Karpas-422 (cell line): ENCODE results near the gene GUF1. TPM values are rescaled to one million over a fixed set of nuclear protein-coding genes. Genes with fewer than 3 reads are reported as not detected.

ENCODE experiments used
- DNase-seq: peaks from one replicate; pipeline ENCODE4 v3.0.0-alpha.2; 2015
- H2AFZ ChIP-seq: fragments of 200-600 bp; sonication (generic); 2 replicates; pipeline ENCODE4 v1.6.1; 2014; ENCODE audit warnings: antibody characterized with exemption, low read length, mixed read lengths
- H3K27ac ChIP-seq: fragments of 200-600 bp; sonication (generic); 2 replicates; pipeline ENCODE4 v1.5.1; 2014; ENCODE audit warnings: mild to moderate bottlenecking, low read length, moderate library complexity
- H3K27me3 ChIP-seq: fragments of 200-600 bp; sonication (generic); 2 replicates; pipeline ENCODE4 v1.6.1; 2014; ENCODE audit warnings: low read length, mixed read lengths
- H3K36me3 ChIP-seq: fragments of 200-600 bp; sonication (generic); 2 replicates; pipeline ENCODE4 v1.6.1; 2014; ENCODE audit warnings: low read length, mixed read lengths; ENCODE audit not compliant: insufficient read depth
- H3K4me1 ChIP-seq: fragments of 200-600 bp; sonication (generic); 2 replicates; pipeline ENCODE4 v1.6.1; 2014; ENCODE audit warnings: mild to moderate bottlenecking, low read length, mixed read lengths
- H3K4me2 ChIP-seq: fragments of 200-600 bp; sonication (generic); 2 replicates; pipeline ENCODE4 v1.6.1; 2014; ENCODE audit warnings: low read length, low read depth, mild to moderate bottlenecking; ENCODE audit not compliant: poor library complexity, severe bottlenecking
- H3K4me3 ChIP-seq: fragments of 200-600 bp; sonication (generic); 2 replicates; pipeline ENCODE4 v1.5.1; 2014; ENCODE audit warnings: mild to moderate bottlenecking, antibody characterized with exemption, low read length, mixed read lengths
- H3K79me2 ChIP-seq: fragments of 200-600 bp; sonication (generic); 2 replicates; pipeline ENCODE4 v1.6.1; 2014; ENCODE audit warnings: mild to moderate bottlenecking, low read length, mixed read lengths
- H3K9ac ChIP-seq: fragments of 200-600 bp; sonication (generic); 2 replicates; pipeline ENCODE4 v1.6.0; 2014; ENCODE audit warnings: low read length
- H3K9me2 ChIP-seq: fragments of 200-600 bp; sonication (generic), shearing (Covaris generic); replicated peaks from 2 replicates; pipeline ENCODE4 v1.6.0; 2014; ENCODE audit warnings: mild to moderate bottlenecking, low read length, moderate library complexity; ENCODE audit not compliant: insufficient read depth
- H3K9me3 ChIP-seq: fragments of 300-700, 200-600 bp; sonication (generic); 2 replicates; pipeline ENCODE4 v1.6.1; 2014; ENCODE audit warnings: low read length, mixed read lengths
- H4K20me1 ChIP-seq: fragments of 200-600 bp; sonication (generic); 2 replicates; pipeline ENCODE4 v1.6.1; 2014; ENCODE audit warnings: mild to moderate bottlenecking, antibody characterized with exemption, low read length, low read depth; ENCODE audit not compliant: insufficient read depth
- total RNA-seq: library from RNA; depleted of rRNA; stranded (reverse); fragments of >200 nt; shearing (Covaris generic); gene quantifications from 2 replicates; pipeline ENCODE4 v1.2.3, GENCODE V29; 2014; ENCODE audit warnings: low replicate concordance; rRNA removed

GUF1 gene
- total RNA-seq, 1 experiment from 2014 or later: 20.5 TPM

DNA sequence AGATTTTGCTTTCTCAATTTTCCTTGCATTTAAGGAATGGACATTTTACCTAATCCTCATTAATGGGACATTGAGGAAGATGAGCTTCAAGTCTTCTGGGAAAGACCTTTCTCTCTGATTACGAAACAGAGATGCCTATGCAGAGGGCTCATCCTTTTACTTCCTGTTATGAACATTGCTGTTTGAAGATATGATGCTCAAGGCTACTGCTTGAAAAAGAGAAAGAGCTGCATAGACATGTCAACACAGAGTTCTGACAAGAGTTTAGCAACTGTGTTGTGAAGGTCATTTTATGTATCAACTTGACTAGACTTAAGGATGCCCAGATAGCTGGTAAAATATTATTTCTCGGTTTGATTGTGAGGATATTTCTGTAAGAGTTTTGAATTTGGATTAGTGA is 62.0 kb downstream of the GUF1 start:
- H3K9ac ChIP-seq: no peak overlapping the region
- no peak for DNase-seq
- no peaks in the 10 kb centered on the region for H3K36me3 ChIP-seq
- H3K27me3 ChIP-seq: no peaks in the 10 kb centered on the region
- H2AFZ ChIP-seq: no peak overlapping the region
- H4K20me1 ChIP-seq: no peaks in the 10 kb centered on the region
- H3K4me3 ChIP-seq: no peak overlapping the region
- H3K4me1 ChIP-seq: peaks cover 13% of the 10 kb centered on the region
- H3K9me2 ChIP-seq: no peaks in the 10 kb centered on the region
- no peak overlapping the region for H3K27ac ChIP-seq
- H3K79me2 ChIP-seq: no peaks in the 10 kb centered on the region
- no peak overlapping the region for H3K4me2 ChIP-seq
- no peaks in the 10 kb centered on the region for H3K9me3 ChIP-seq

Other genes starting within 250 kb of the GUF1 start
- not detected in 2 replicates for gene KCTD8, start 229.6 kb upstream of the GUF1 start, total RNA-seq
- not detected in 2 replicates for gene YIPF7, start 26.8 kb upstream of the GUF1 start, total RNA-seq
- 25.9 and 30.1 TPM in 2 replicates for gene GNPDA2, start 48.1 kb downstream of the GUF1 start, total RNA-seq